Right lobe of liver (tissue), 4 donors: ENCODE results near the gene ARID3B.

ENCODE experiments used
- CTCF ChIP-seq, 4 donors: fragments of 200-600 bp in 3 of 4; fragments of 450-650 bp in 1 of 4; IDR thresholded peaks; one replicate each; pipeline versions ENCODE4 v1.5.1 to v1.8.0; 2016 to 2022; ENCODE audit warnings: antibody characterized with exemption in 4 of 4, mild to moderate bottlenecking in 2 of 4
- POLR2A ChIP-seq: fragments of 450-650 bp; IDR thresholded peaks from one replicate; pipeline ENCODE4 v1.6.1; 2017; ENCODE audit warnings: antibody characterized with exemption, mild to moderate bottlenecking
- donor health status: DM: no; HTN: no; CAD: no.
- donor health status: DM: no; HTN: no; CAD: no.
- donor health status: DM: no; HTN: yes; CAD: no.

- TF ChIP-seq CTCF (IDR thresholded peaks at IDR 0.05) (no peak), POLR2A (no peak)
Measured at GRCh38 chr15:74545776-74546656, 5.0 kb downstream of the ARID3B start.
